SK-N-MC (cell line): ENCODE data around the gene MPG.

ENCODE experiments used
- EZH2 ChIP-seq: fragments of 200-600 bp; sonication (generic); IDR thresholded peaks from one replicate; pipeline ENCODE4 v1.6.1; 2017; ENCODE audit warnings: antibody characterized with exemption
- FOXP2 ChIP-seq: optimal IDR thresholded peaks from 2 replicates; pipeline ENCODE3; 2011; ENCODE audit warnings: mild to moderate bottlenecking, moderate library complexity; ENCODE audit not compliant: insufficient read depth; ENCODE audit errors: extremely low read length, control extremely low read depth
- POLR2AphosphoS5 ChIP-seq: IDR thresholded peaks from 2 replicates; pipeline ENCODE4 v1.6.1; 2012; ENCODE audit warnings: mild to moderate bottlenecking, low read depth, low read length, borderline replicate concordance

- TF ChIP-seq POLR2AphosphoS5, result no peak
- no peak for TF ChIP-seq FOXP2
- TF ChIP-seq EZH2, result no peak
Observed at GRCh38 chr16:71210-71539, 6.8 kb upstream of the MPG start.
